CD8-positive, alpha-beta memory T cell (primary cell): Measurements from ENCODE around the gene FAM89A. TPM values are rescaled to one million over a fixed set of nuclear protein-coding genes. Genes with fewer than 3 reads are reported as not detected.

Experiments used
- CTCF ChIA-PET: fragments of 350-600 bp; sonication (Branson Sonifier 250); formaldehyde crosslinking; loops from one replicate; lab custom pipeline; 2021; ENCODE audit warnings: antibody characterized with exemption; lab: Charles Lee
- POLR2A ChIA-PET: fragments of 350-600 bp; sonication (Branson Sonifier 250); formaldehyde crosslinking; loops from one replicate; lab custom pipeline; 2021; ENCODE audit warnings: antibody characterized with exemption; lab: Charles Lee
- DNase-seq, 5 donors: peaks; one replicate each; pipeline versions ENCODE4 v3.0.0 to v3.0.0-alpha.2; 2020 to 2022; ENCODE audit warnings: mixed read lengths in 1 of 5
- H3K27ac ChIP-seq: one replicate; pipeline ENCODE4 v1.7.0; 2013; ENCODE audit warnings: low read depth, mild to moderate bottlenecking, low read length, moderate library complexity
- H3K27me3 ChIP-seq: 2 replicates; pipeline ENCODE4 v1.7.0; 2013; ENCODE audit warnings: low read length, mild to moderate bottlenecking; ENCODE audit not compliant: insufficient read depth, poor library complexity, severe bottlenecking
- H3K36me3 ChIP-seq: 2 replicates; pipeline ENCODE4 v1.7.0; 2013; ENCODE audit warnings: mild to moderate bottlenecking, low read length, moderate library complexity; ENCODE audit not compliant: insufficient read depth
- H3K4me1 ChIP-seq: 2 replicates; pipeline ENCODE4 v1.7.0; 2013; ENCODE audit warnings: mild to moderate bottlenecking, low read length, moderate library complexity; ENCODE audit not compliant: insufficient read depth
- H3K4me3 ChIP-seq: 2 replicates; pipeline ENCODE4 v1.7.0; 2013; ENCODE audit warnings: mild to moderate bottlenecking, low read length
- H3K9me3 ChIP-seq: 2 replicates; pipeline ENCODE4 v1.7.0; 2013; ENCODE audit warnings: mild to moderate bottlenecking, low read length
- H3K27ac Mint-ChIP-seq, 8 donors: one replicate each; pipeline ENCODE4 v1.8.0; 2020 to 2021; ENCODE audit warnings: mixed read lengths in 8 of 8, mild to moderate bottlenecking in 6 of 8, inconsistent platforms in 3 of 8, moderate library complexity in 3 of 8
- H3K27me3 Mint-ChIP-seq, 2 donors: one replicate each; pipeline ENCODE4 v1.8.0; 2020 to 2021; ENCODE audit warnings: mixed read lengths in 2 of 2, mild to moderate bottlenecking in 1 of 2, moderate library complexity in 1 of 2
- H3K36me3 Mint-ChIP-seq, 3 donors: one replicate each; pipeline ENCODE4 v1.8.0; 2020 to 2021; ENCODE audit warnings: mixed read lengths in 3 of 3, inconsistent platforms in 1 of 3, mild to moderate bottlenecking in 1 of 3
- H3K4me1 Mint-ChIP-seq, 3 donors: one replicate each; pipeline ENCODE4 v1.8.0; 2020 to 2021; ENCODE audit warnings: mixed read lengths in 3 of 3, inconsistent platforms in 1 of 3, mild to moderate bottlenecking in 1 of 3
- H3K4me3 Mint-ChIP-seq, 7 donors: one replicate each; pipeline ENCODE4 v1.8.0; 2020 to 2021; ENCODE audit warnings: mixed read lengths in 7 of 7, mild to moderate bottlenecking in 6 of 7, moderate library complexity in 4 of 7, inconsistent platforms in 2 of 7
- H3K9me3 Mint-ChIP-seq, 5 donors: one replicate each; pipeline ENCODE4 v1.8.0; 2020 to 2022; ENCODE audit warnings: mixed read lengths in 5 of 5, mild to moderate bottlenecking in 3 of 5, moderate library complexity in 2 of 5, inconsistent platforms in 1 of 5
- polyA plus RNA-seq: library from polyadenylated mRNA; unstranded; fragments of 300-500 nt; fragmentation: Illumina TruSeq; gene quantifications from one replicate; pipeline ENCODE4 v1.2.3, GENCODE V29; 2021
- total RNA-seq, 2 experiments: library from RNA; stranded (reverse); gene quantifications; one replicate each; pipeline ENCODE4 v1.2.3, GENCODE V29; 2021

Gene FAM89A
- total and polyA plus RNA-seq, 3 experiments from 2014 or later: 10.5 to 14.8 (median 12.1) TPM

DNA sequence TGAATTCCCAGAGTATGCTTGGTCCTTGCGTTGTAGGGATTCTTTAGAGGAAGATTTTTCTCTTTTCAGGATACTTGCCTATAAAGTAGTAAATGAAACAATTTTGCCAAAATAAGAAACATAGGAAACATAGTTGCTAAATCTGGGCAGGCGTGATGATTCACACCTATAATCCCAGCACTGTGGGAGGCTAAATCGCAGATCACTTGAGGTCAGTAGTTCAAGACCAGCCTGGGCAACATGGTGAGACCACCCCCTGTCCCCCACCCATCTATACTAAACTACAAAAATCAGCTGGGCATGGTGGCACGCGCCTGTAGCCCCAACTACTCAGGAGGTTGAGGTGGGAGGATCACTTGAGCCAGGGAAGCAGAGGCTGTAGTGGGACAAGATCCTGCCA, 56.2 kb downstream of the FAM89A start:
- POLR2A ChIA-PET: no interaction called here
- H3K4me3 ChIP-seq: no peak overlapping the region
- no peaks in the 10 kb centered on the region for H3K9me3 ChIP-seq
- H3K27me3 Mint-ChIP-seq: no peaks in the 10 kb centered on the region
- no peak for DNase-seq
- peak overlapping the region in 2 of 8 donors; percentile 33 to 36 for H3K27ac Mint-ChIP-seq
- H3K4me1 ChIP-seq: peaks cover 15% of the 10 kb centered on the region
- H3K27ac ChIP-seq: no peak overlapping the region
- CTCF ChIA-PET: no interaction called here
- H3K36me3 ChIP-seq: no peaks in the 10 kb centered on the region
- H3K4me1 Mint-ChIP-seq: peaks cover 19 to 55% (median 38%) of the 10 kb centered on the region in 3 donors
- peaks cover 0 to 35% (median 4%) of the 10 kb centered on the region in 3 donors for H3K36me3 Mint-ChIP-seq
- H3K4me3 Mint-ChIP-seq: no peak overlapping the region
- no peaks in the 10 kb centered on the region for H3K27me3 ChIP-seq
- no peaks in the 10 kb centered on the region for H3K9me3 Mint-ChIP-seq

DNA sequence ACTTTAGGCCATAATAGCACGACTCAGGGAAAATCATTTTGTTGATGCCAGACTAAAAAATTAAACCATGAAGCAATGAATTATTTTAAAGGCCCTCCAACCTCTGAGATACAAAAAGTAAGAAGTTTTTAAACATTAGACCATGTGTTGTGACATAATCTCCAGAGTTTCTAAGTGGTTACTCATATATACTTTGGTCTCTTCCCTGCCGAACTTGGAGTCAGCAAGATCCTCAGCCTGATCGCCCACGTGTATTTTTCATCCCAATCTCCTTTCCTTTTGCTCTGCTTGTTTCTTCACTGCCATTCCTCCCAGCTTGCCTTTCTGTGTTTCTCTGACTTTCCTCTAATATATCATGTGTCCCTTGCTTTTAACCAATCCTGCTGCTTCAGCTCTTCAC, 57.4 kb downstream of the FAM89A start:
- ChIA-PET CTCF (no interaction called here), POLR2A (no interaction called here)
- H3K36me3 ChIP-seq: no peaks in the 10 kb centered on the region
- no peak for DNase-seq
- H3K9me3 ChIP-seq: no peaks in the 10 kb centered on the region
- no peak overlapping the region for H3K27ac ChIP-seq
- no peak overlapping the region for H3K27ac Mint-ChIP-seq
- H3K4me3 Mint-ChIP-seq: no peak overlapping the region
- H3K36me3 Mint-ChIP-seq: peaks cover 0 to 37% (median 3%) of the 10 kb centered on the region in 3 donors
- no peaks in the 10 kb centered on the region for H3K9me3 Mint-ChIP-seq
- H3K4me1 ChIP-seq: peaks cover 15% of the 10 kb centered on the region
- no peak overlapping the region for H3K4me3 ChIP-seq
- H3K27me3 Mint-ChIP-seq: no peaks in the 10 kb centered on the region
- peaks cover 21 to 51% (median 40%) of the 10 kb centered on the region in 3 donors for H3K4me1 Mint-ChIP-seq
- no peaks in the 10 kb centered on the region for H3K27me3 ChIP-seq

DNA sequence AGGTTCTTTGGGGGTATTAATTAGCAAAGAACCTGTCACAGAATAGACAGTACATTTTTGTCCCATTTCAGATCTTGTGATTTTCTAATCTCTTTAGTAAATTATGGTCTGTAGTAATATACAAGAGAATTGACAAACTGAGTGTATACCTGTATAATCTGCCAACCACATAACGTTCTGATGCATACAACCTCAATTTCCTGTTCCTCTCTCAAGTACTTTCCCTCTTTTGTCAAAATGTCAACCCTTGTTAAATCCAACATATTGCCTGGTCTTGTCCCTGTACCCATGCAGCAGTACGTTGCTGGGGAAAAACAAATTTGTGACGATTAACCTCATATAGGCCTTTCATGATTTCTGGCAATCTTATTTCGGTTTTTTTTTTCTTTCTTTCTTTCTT, 60.1 kb downstream of the FAM89A start:
- DNase-seq: peak in 1 of 5 donors; percentile 44
- no peaks in the 10 kb centered on the region for H3K9me3 Mint-ChIP-seq
- H3K27me3 Mint-ChIP-seq: no peaks in the 10 kb centered on the region
- Histone ChIP-seq H3K27ac (peak overlapping the region; percentile 75), H3K36me3 (peaks cover 9% of the 10 kb centered on the region), H3K9me3 (no peaks in the 10 kb centered on the region), H3K4me1 (peaks cover 31% of the 10 kb centered on the region), H3K27me3 (no peaks in the 10 kb centered on the region), H3K4me3 (peak overlapping the region; percentile 83)
- H3K36me3 Mint-ChIP-seq: peaks cover 0 to 32% (median 3%) of the 10 kb centered on the region in 3 donors
- H3K4me3 Mint-ChIP-seq: peak overlapping the region in 6 of 7 donors; percentile 90 to 96 (median 94)
- peak overlapping the region in 5 of 8 donors; percentile 89 to 98 (median 94) for H3K27ac Mint-ChIP-seq
- H3K4me1 Mint-ChIP-seq: peaks cover 41 to 54% (median 43%) of the 10 kb centered on the region in 3 donors
- POLR2A ChIA-PET: interaction anchor here (2.2 kb wide), 1 partner anchor 60 kb away, joined by 9 read pairs; the partner anchor contains the start of gene FAM89A
- CTCF ChIA-PET: interaction anchor here (1.5 to 1.8 kb wide), 2 partner anchors 59 to 63 kb away, joined by 6 to 9 read pairs; no protein-coding TSS in a partner anchor

DNA sequence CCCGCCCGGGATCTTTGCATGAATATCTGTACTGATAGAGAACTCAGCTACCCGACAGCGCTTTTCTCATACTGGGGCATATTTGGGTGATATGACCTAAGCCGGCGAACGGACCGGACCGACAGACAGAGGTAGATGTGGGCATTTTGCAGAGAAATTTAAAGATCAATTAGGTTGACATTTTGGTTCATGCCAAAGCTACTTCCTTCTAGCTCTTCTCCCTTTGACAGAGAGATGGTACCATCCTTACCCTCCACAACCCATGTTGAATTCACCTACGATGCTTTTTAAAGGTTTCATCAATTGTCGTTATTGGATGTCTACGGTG, 60.7 kb downstream of the FAM89A start:
- ChIA-PET POLR2A (interaction anchor here (2.2 kb wide), 1 partner anchor 61 kb away, joined by 9 read pairs; the partner anchor contains the start of gene FAM89A), CTCF (interaction anchor here (1.0 to 1.8 kb wide), 9 partner anchors 12 to 336 kb away, joined by 3 to 9 read pairs (median 4); no protein-coding TSS in a partner anchor)
- H3K9me3 Mint-ChIP-seq: no peaks in the 10 kb centered on the region
- peak overlapping the region in 5 of 8 donors; percentile 89 to 98 (median 94) for H3K27ac Mint-ChIP-seq
- Histone ChIP-seq H3K4me1 (peaks cover 37% of the 10 kb centered on the region), H3K4me3 (peak overlapping the region; percentile 83), H3K27ac (peak overlapping the region; percentile 75), H3K36me3 (peaks cover 9% of the 10 kb centered on the region), H3K9me3 (no peaks in the 10 kb centered on the region), H3K27me3 (no peaks in the 10 kb centered on the region)
- H3K36me3 Mint-ChIP-seq: peaks cover 0 to 30% (median 3%) of the 10 kb centered on the region in 3 donors
- peak overlapping the region in 6 of 7 donors; percentile 90 to 96 (median 94) for H3K4me3 Mint-ChIP-seq
- DNase-seq: no peak
- peaks cover 42 to 54% (median 47%) of the 10 kb centered on the region in 3 donors for H3K4me1 Mint-ChIP-seq
- no peaks in the 10 kb centered on the region for H3K27me3 Mint-ChIP-seq

DNA sequence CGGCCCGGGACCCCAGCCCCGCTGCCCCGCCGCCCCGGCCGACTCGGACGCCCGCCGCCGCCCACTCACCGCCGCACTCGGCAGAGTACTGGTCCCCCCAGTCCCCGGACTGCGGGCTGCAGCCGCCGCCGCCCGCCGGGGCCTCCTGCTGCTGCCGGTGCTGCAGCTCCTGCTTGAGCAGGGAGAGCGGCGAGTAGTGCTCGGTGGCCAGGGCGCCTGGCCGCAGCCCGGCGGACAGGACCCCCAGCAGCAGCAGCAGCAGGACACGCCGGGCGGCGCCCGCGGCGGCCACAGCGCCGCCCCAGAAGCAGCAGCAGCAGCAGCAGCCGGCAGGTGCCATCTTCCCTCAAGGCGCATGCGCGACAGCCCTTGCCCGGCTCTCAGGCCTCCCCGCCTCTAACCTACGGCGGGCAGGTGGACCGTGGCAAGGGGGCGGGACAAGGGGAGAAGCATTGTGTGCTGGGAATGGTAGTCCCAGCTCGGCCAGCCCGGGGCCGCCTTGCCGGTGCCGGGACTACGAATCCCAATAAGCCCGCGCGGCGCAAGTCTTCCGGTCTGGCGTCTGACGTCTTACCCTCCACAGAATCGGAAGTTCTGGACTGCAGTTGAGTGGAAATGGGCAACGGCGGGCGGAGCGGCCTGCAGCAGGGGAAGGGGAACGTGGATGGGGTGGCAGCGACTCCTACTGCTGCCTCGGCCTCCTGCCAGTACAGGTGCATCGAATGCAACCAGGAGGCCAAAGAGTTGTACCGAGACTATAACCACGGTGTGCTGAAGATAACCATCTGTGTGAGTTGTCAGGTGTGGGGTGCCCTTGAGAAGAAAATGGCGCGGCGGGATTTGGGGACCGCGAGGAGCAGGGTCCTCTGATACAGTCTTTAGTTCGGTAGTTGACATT, 61.3 kb downstream of the FAM89A start, which contains the start of the genes ARV1 and TTC13:
Gene ARV1, plus strand, starts transcription at position 604 of the 898 bp plus-strand sequence. Its CDS starts 12 bp downstream, at position 616.
Gene TTC13, minus strand, starts transcription at position 371 of the 898 bp plus-strand sequence. Its CDS starts 31 bp downstream, at position 340.
- Mint-ChIP-seq H3K4me1 (peaks cover 42 to 56% (median 51%) of the 10 kb centered on the region in 3 donors), H3K27me3 (no peaks in the 10 kb centered on the region), H3K36me3 (peaks cover 0 to 26% (median 3%) of the 10 kb centered on the region in 3 donors), H3K9me3 (no peaks in the 10 kb centered on the region), H3K4me3 (peak within 1 kb of the TSS; percentile 93 to 100 (median 96)), H3K27ac (peak within 1 kb of the TSS; percentile 90 to 100 (median 98))
- H3K9me3 ChIP-seq: no peaks in the 10 kb centered on the region
- H3K4me1 ChIP-seq: peaks cover 43% of the 10 kb centered on the region
- DNase-seq: peak; percentile 94 to 97 (median 95)
- POLR2A ChIA-PET: interaction anchor here (2.2 kb wide), 1 partner anchor 61 kb away, joined by 9 read pairs; the partner anchor contains the start of gene FAM89A
- H3K27me3 ChIP-seq: no peaks in the 10 kb centered on the region
- peaks cover 9% of the 10 kb centered on the region for H3K36me3 ChIP-seq
- H3K27ac ChIP-seq: peak within 1 kb of the TSS; percentile 75
- CTCF ChIA-PET: interaction anchor here (0.6 to 1.8 kb wide), 12 partner anchors 9 to 336 kb away, joined by 3 to 9 read pairs (median 4); no protein-coding TSS in a partner anchor
- peak within 1 kb of the TSS; percentile 83 for H3K4me3 ChIP-seq

DNA sequence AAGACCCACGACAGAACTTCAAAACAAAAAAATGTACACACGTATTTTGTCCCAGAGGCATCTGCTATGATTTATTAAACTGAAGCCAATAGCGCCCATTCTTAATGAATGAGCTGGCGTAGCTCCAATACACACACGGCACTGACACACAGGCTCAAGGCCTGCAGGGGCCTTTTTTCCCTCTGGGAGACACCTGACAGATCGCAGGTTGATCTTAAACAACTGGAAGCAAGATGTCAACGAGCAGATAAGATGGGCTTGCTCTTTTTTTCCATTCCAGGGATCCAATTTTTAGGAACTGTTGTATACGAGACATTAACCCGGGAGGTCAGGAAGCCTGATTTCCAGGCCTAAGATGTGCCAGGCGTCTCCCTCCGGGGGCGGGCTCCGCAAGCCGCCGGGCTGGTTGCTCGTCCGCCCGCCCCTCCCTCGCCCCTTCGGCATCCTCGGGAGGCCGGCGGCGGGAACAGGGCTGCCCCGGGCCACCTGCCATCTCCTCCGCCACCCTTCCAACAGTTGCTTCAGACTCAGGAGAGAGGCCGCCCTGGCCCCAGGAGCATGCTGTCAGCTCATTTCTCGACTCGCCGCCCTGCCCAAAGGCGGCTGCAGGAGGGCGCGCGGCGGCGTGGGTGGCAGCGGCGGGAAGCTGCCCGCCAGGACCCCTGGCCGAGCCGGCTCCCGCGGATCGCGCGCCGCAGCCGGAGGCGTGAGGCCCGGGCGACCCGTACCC, 62.1 kb downstream of the FAM89A start:
- Histone ChIP-seq H3K36me3 (peaks cover 9% of the 10 kb centered on the region), H3K9me3 (no peaks in the 10 kb centered on the region), H3K27me3 (no peaks in the 10 kb centered on the region), H3K4me3 (peak overlapping the region; percentile 67), H3K4me1 (peaks cover 51% of the 10 kb centered on the region), H3K27ac (peak overlapping the region; percentile 62)
- peak in 4 of 5 donors; percentile 6 to 52 (median 24) for DNase-seq
- H3K4me1 Mint-ChIP-seq: peaks cover 46 to 60% (median 58%) of the 10 kb centered on the region in 3 donors
- peaks cover 0 to 23% (median 3%) of the 10 kb centered on the region in 3 donors for H3K36me3 Mint-ChIP-seq
- peak overlapping the region; percentile 93 to 100 (median 95) for H3K4me3 Mint-ChIP-seq
- ChIA-PET POLR2A (interaction anchor here (2.2 kb wide), 1 partner anchor 62 kb away, joined by 9 read pairs; the partner anchor contains the start of gene FAM89A), CTCF (interaction anchor here (0.6 to 1.8 kb wide), 11 partner anchors 10 to 335 kb away, joined by 3 to 9 read pairs (median 4); no protein-coding TSS in a partner anchor)
- H3K9me3 Mint-ChIP-seq: no peaks in the 10 kb centered on the region
- no peaks in the 10 kb centered on the region for H3K27me3 Mint-ChIP-seq
- peak overlapping the region; percentile 90 to 100 (median 98) for H3K27ac Mint-ChIP-seq
